HepG2 (cell line): ENCODE data around the gene CDH12. TPM values are rescaled to one million over a fixed set of nuclear protein-coding genes. Genes with fewer than 3 reads are reported as not detected.

Source experiments
- ATAC-seq: fragments of 200-7000 bp; cut with Tn5 transposase; 3 replicates; pipeline ENCODE4 v1.9.1; 2020; ENCODE audit warnings: mild to moderate bottlenecking, moderate library complexity
- BruUV-seq: library from RNA; stranded (reverse); fragments of 400-500 nt; replicated peaks from 2 replicates; lab custom pipeline; 2021; lab: Mats Ljungman, UMichigan
- CTCF ChIA-PET: fragments of 300-600 bp; formaldehyde crosslinking; extraction: SDS; loops from one replicate; lab custom pipeline; 2021; ENCODE audit warnings: low total read pairs, inconsistent platforms, low intra/inter-chr PET ratio; lab: Yijun Ruan, JAX
- POLR2A ChIA-PET: fragments of 350-600 bp; sonication (Branson Sonifier 250); formaldehyde crosslinking; loops from one replicate; lab custom pipeline; 2020; ENCODE audit warnings: antibody characterized with exemption, inconsistent platforms; lab: Yijun Ruan, JAX
- DNase-seq: peaks from one replicate; pipeline ENCODE4 v3.0.0-alpha.2; 2015; ENCODE audit warnings: low spot score
- FAIRE-seq: peaks from 3 replicates; lab custom pipeline; 2011; peaks lifted over from hg19 to GRCh38; lab: Jason Lieb, UNC
- H2AFZ ChIP-seq: one replicate; pipeline ENCODE4 v1.6.1; 2011; ENCODE audit warnings: low read length, inconsistent platforms
- H3K27ac ChIP-seq: fragments of 300-600 bp; 3 replicates; pipeline ENCODE4 v1.8.0; 2011; ENCODE audit warnings: mixed run types, mild to moderate bottlenecking, mixed read lengths, low read length, inconsistent platforms; ENCODE audit not compliant: insufficient read depth; ENCODE audit errors: extremely low read length
- H3K27me3 ChIP-seq, 2 experiments: fragments of 200-600 bp in 1 of 2; 2 replicates in 1 of 2; 3 replicates in 1 of 2; pipeline versions ENCODE4 v1.6.0 to v1.8.0; 2011; ENCODE audit warnings: low read length in 2 of 2, mild to moderate bottlenecking in 2 of 2, moderate library complexity in 2 of 2, inconsistent platforms in 1 of 2; ENCODE audit not compliant: insufficient read depth in 2 of 2, control insufficient read depth in 1 of 2
- H3K36me3 ChIP-seq, 2 experiments: fragments of 200-600 bp in 1 of 2; replicated peaks in 1 of 2; 2 replicates in 1 of 2; 3 replicates in 1 of 2; pipeline versions ENCODE4 v1.5.1 to v1.8.0; 2011; ENCODE audit warnings: low read length in 2 of 2, inconsistent platforms in 1 of 2; ENCODE audit not compliant: insufficient read depth in 2 of 2, control insufficient read depth in 1 of 2
- H3K4me1 ChIP-seq: 2 replicates; pipeline ENCODE4 v1.5.1; 2012; ENCODE audit warnings: low read length, inconsistent platforms; ENCODE audit not compliant: insufficient read depth
- H3K4me2 ChIP-seq: 2 replicates; pipeline ENCODE4 v1.6.0; 2011; ENCODE audit warnings: low read depth, low read length, inconsistent platforms
- H3K4me3 ChIP-seq, 3 experiments: fragments of 200-600 bp in 1 of 3; sonication (generic), shearing (Covaris generic) in 1 of 3; replicated peaks in 1 of 3; 2 replicates each; pipeline ENCODE4 v1.5.1; 2011 to 2016; ENCODE audit warnings: low read length in 3 of 3, inconsistent platforms in 2 of 3, low read depth in 2 of 3, mild to moderate bottlenecking in 2 of 3, control low read depth in 1 of 3, mixed read lengths in 1 of 3; ENCODE audit not compliant: insufficient read depth in 1 of 3
- H3K79me2 ChIP-seq: one replicate; pipeline ENCODE4 v1.6.1; 2011; ENCODE audit warnings: low read length, inconsistent platforms; ENCODE audit not compliant: insufficient read depth
- H3K9ac ChIP-seq: 2 replicates; pipeline ENCODE4 v1.6.0; 2011; ENCODE audit warnings: mild to moderate bottlenecking, low read depth, low read length, inconsistent platforms; ENCODE audit not compliant: insufficient read depth
- H3K9me3 ChIP-seq: 2 replicates; pipeline ENCODE4 v1.5.1; 2012; ENCODE audit warnings: mild to moderate bottlenecking, low read length
- H4K20me1 ChIP-seq: 2 replicates; pipeline ENCODE4 v1.6.0; 2011; ENCODE audit warnings: inconsistent platforms, mild to moderate bottlenecking, low read length, moderate library complexity; ENCODE audit not compliant: insufficient read depth
- HDAC2 ChIP-seq: sonication (generic); formaldehyde crosslinking; IDR thresholded peaks from 2 replicates; pipeline ENCODE4 v1.4.0; 2020; ENCODE audit warnings: missing genetic modification reagents
- NCOA2 ChIP-seq: sonication (generic); formaldehyde crosslinking; IDR thresholded peaks from 2 replicates; pipeline ENCODE4 v1.8.0; 2022; ENCODE audit warnings: inconsistent platforms
- PRMT3 ChIP-seq: sonication (generic); formaldehyde crosslinking; IDR thresholded peaks from 2 replicates; pipeline ENCODE4 v1.8.1; 2022; ENCODE audit warnings: low read depth, mild to moderate bottlenecking, moderate library complexity, missing genetic modification reagents, borderline replicate concordance
- ZEB1 ChIP-seq: IDR thresholded peaks from 2 replicates; pipeline ENCODE4 v1.6.1; 2012; ENCODE audit warnings: mild to moderate bottlenecking, low read depth, inconsistent platforms; ENCODE audit not compliant: insufficient replicate concordance
- ZFP1 ChIP-seq: IDR thresholded peaks from 2 replicates; pipeline ENCODE4 v1.6.1; 2016
- ZNF24 ChIP-seq: fragments of 450-650 bp; IDR thresholded peaks from 2 replicates; pipeline ENCODE4 v1.6.1; 2017; ENCODE audit warnings: antibody characterized with exemption, mild to moderate bottlenecking
- ZNF598 ChIP-seq: sonication (generic); formaldehyde crosslinking; IDR thresholded peaks from 2 replicates; pipeline ENCODE4 v1.5.1; 2020; ENCODE audit warnings: mild to moderate bottlenecking, missing genetic modification reagents, borderline replicate concordance
- WGBS: methylation state at CpG from one replicate; pipeline ENCODE4 v1.1.6; 2017; ENCODE audit warnings: low lambda C conversion rate; 5-methylcytosine and 5-hydroxymethylcytosine counted together
- in situ Hi-C: cut with HindIII; loops from 2 replicates; pipeline ENCODE4 v1.10.0; 2017; ENCODE audit warnings: low pct_unique_long_range_greater_than_20kb; ENCODE audit not compliant: extremely low pct_ligation_motif_present
- intact Hi-C: fragments of 100-400 bp; cut with micrococcal nuclease; formaldehyde crosslinking; loops from one replicate; pipeline ENCODE4 v1.10.0; 2022; ENCODE audit not compliant: unreplicated experiment
- polyA plus RNA-seq, 8 experiments: library from polyadenylated mRNA; depleted of rRNA in 3 of 8; stranded (reverse) in 7 of 8; unstranded in 1 of 8; fragments of >200 nt; fragmentation: Illumina TruSeq in 4 of 8; extraction: Trizol in 4 of 8; gene quantifications; 2 replicates each; pipeline versions ENCODE4 v1.2.1 to v1.2.3, GENCODE V29; 2011 to 2016; ENCODE audit warnings: low read depth in 4 of 8, missing spikeins in 1 of 8, mixed read lengths in 1 of 8; ENCODE audit not compliant: insufficient read depth in 1 of 8
- total RNA-seq, 5 experiments: library from RNA; depleted of rRNA; stranded (reverse); fragments of >200 nt; fragmentation: Illumina TruSeq; extraction: Trizol; gene quantifications; 2 replicates each; pipeline ENCODE4 v1.2.3, GENCODE V29; 2016; ENCODE audit warnings: low read depth in 1 of 5
- TF ChIP-seq, protein P1 (sequence below): sonication (generic); formaldehyde crosslinking; IDR thresholded peaks from 2 replicates; pipeline ENCODE4 v1.5.0; 2020; ENCODE audit warnings: missing genetic modification reagents
- TF ChIP-seq, protein P2 (sequence below): IDR thresholded peaks from 2 replicates; pipeline ENCODE4 v1.6.1; 2012; ENCODE audit warnings: low read depth, low read length, improper control_type of control experiment

CDH12 gene
- total and polyA plus RNA-seq, 2 of the 13 experiments (the other 11 are each of a cell fraction or from before 2014, with no cell fraction given): not detected

DNA sequence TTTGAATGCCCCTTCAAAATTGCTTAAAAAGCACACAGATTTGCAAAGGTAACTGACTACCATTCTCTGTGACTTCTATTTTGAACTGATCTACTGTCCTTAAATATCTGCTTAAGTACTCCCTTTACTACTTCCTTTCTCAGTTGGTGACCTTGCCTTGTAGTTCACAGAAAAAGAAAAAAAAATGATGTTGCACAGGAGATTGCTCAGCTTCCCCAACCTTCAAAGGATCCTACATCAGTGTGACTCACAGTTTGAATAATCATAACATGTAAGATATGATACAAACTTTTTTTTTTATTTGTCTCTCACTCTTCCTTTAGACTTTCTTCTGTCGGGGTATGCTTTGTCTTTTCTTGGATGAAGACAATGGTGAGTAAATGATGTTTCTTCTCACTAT lies 1029.6 kb downstream of the CDH12 start:
- no peak overlapping the region for H3K9ac ChIP-seq
- H3K9me3 ChIP-seq: no peaks in the 10 kb centered on the region
- in situ Hi-C loops: no loop called here
- no peaks in the 10 kb centered on the region for H4K20me1 ChIP-seq
- CTCF ChIA-PET: no interaction called here
- no peaks in the 10 kb centered on the region for H3K36me3 ChIP-seq
- DNase-seq (no peak), FAIRE-seq (no peak)
- intact Hi-C loops: no loop called here
- no peak overlapping the region for H2AFZ ChIP-seq
- whole genome bisulfite sequencing: 0% methylated on average over 1 of the region's 1 CpG
- H3K4me1 ChIP-seq: no peaks in the 10 kb centered on the region
- POLR2A ChIA-PET: no interaction called here
- H3K4me2 ChIP-seq: no peak overlapping the region
- no peaks in the 10 kb centered on the region for H3K79me2 ChIP-seq
- no peaks in the 10 kb centered on the region for H3K27me3 ChIP-seq
- TF ChIP-seq ZNF24 (no peak), ZEB1 (no peak), PRMT3 (CRISPR knock-in tag) (no peak), NCOA2 (CRISPR knock-in tag) (no peak), ZFP1 (no peak), ZNF598 (CRISPR knock-in tag) (no peak), HDAC2 (CRISPR knock-in tag) (no peak)
- TF ChIP-seq, protein P1, sequence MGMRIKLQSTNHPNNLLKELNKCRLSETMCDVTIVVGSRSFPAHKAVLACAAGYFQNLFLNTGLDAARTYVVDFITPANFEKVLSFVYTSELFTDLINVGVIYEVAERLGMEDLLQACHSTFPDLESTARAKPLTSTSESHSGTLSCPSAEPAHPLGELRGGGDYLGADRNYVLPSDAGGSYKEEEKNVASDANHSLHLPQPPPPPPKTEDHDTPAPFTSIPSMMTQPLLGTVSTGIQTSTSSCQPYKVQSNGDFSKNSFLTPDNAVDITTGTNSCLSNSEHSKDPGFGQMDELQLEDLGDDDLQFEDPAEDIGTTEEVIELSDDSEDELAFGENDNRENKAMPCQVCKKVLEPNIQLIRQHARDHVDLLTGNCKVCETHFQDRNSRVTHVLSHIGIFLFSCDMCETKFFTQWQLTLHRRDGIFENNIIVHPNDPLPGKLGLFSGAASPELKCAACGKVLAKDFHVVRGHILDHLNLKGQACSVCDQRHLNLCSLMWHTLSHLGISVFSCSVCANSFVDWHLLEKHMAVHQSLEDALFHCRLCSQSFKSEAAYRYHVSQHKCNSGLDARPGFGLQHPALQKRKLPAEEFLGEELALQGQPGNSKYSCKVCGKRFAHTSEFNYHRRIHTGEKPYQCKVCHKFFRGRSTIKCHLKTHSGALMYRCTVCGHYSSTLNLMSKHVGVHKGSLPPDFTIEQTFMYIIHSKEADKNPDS (CRISPR knock-in tag): no peak
- TF ChIP-seq, protein P2, sequence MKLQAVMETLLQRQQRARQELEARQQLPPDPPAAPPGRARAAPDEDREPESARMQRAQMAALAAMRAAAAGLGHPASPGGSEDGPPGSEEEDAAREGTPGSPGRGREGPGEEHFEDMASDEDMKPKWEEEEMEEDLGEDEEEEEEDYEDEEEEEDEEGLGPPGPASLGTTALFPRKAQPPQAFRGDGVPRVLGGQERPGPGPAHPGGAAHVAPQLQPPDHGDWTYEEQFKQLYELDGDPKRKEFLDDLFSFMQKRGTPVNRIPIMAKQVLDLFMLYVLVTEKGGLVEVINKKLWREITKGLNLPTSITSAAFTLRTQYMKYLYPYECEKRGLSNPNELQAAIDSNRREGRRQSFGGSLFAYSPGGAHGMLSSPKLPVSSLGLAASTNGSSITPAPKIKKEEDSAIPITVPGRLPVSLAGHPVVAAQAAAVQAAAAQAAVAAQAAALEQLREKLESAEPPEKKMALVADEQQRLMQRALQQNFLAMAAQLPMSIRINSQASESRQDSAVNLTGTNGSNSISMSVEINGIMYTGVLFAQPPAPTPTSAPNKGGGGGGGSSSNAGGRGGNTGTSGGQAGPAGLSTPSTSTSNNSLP: no peak
- TF ChIP-seq, all 625 proteins: peak for 0
- no peak overlapping the region for H3K4me3 ChIP-seq
- BruUV-seq: no TSS peak
- no peak for ATAC-seq
- H3K27ac ChIP-seq: no peak overlapping the region
